ENCODE data around the gene OR10C1.

The OR10C1 gene

GRCh38 chr6:29426654-29427053, 12.5 kb upstream of the OR10C1 start:
- TF ChIP-seq POLR2AphosphoS5 (IDR thresholded peaks at IDR 0.05; ENCODE audit: low read depth, low read length) (no peak), SIN3A (IDR thresholded peaks at IDR 0.05; ENCODE audit: borderline replicate concordance, insufficient read depth, low read length) (no peak), TAF1 (IDR thresholded peaks at IDR 0.05; ENCODE audit: borderline replicate concordance, insufficient read depth, low read length) (no peak), FOXP2 (optimal IDR thresholded peaks at IDR 0.05; ENCODE audit: borderline replicate concordance, extremely low read depth, extremely low read length, insufficient read depth) (no peak), REST (IDR thresholded peaks at IDR 0.05; ENCODE audit: insufficient read depth in 1 of 2, low read depth in 2 of 2, low read length in 2 of 2) (no peak)

GRCh38 chr6:29442719-29443118, 3.6 kb downstream of the OR10C1 start:
- no peak for TF ChIP-seq REST (IDR thresholded peaks at IDR 0.05; ENCODE audit: insufficient read depth in 1 of 2, low read depth in 2 of 2, low read length in 2 of 2)
- no peak for TF ChIP-seq POLR2AphosphoS5 (IDR thresholded peaks at IDR 0.05; ENCODE audit: low read depth, low read length)
- TF ChIP-seq SIN3A (IDR thresholded peaks at IDR 0.05; ENCODE audit: borderline replicate concordance, insufficient read depth, low read length), result no peak
- TF ChIP-seq FOXP2 (optimal IDR thresholded peaks at IDR 0.05; ENCODE audit: borderline replicate concordance, extremely low read depth, extremely low read length, insufficient read depth), result no peak
- TF ChIP-seq TAF1 (IDR thresholded peaks at IDR 0.05; ENCODE audit: borderline replicate concordance, insufficient read depth, low read length), result no peak

- TF ChIP-seq POLR2AphosphoS5 (IDR thresholded peaks at IDR 0.05; ENCODE audit: low read depth, low read length), result no peak
- no peak for TF ChIP-seq TAF1 (IDR thresholded peaks at IDR 0.05; ENCODE audit: borderline replicate concordance, insufficient read depth, low read length)
- no peak for TF ChIP-seq REST (IDR thresholded peaks at IDR 0.05; ENCODE audit: insufficient read depth in 1 of 2, low read depth in 2 of 2, low read length in 2 of 2)
- TF ChIP-seq FOXP2 (optimal IDR thresholded peaks at IDR 0.05; ENCODE audit: borderline replicate concordance, extremely low read depth, extremely low read length, insufficient read depth), result no peak
- TF ChIP-seq SIN3A (IDR thresholded peaks at IDR 0.05; ENCODE audit: borderline replicate concordance, insufficient read depth, low read length), result no peak
These were observed 8.6 kb downstream of the OR10C1 start for GRCh38 chr6:29447670-29448069.

- TF ChIP-seq POLR2AphosphoS5 (IDR thresholded peaks at IDR 0.05; ENCODE audit: low read depth, low read length), result no peak
- no peak for TF ChIP-seq FOXP2 (optimal IDR thresholded peaks at IDR 0.05; ENCODE audit: borderline replicate concordance, extremely low read depth, extremely low read length, insufficient read depth)
- TF ChIP-seq REST (IDR thresholded peaks at IDR 0.05; ENCODE audit: insufficient read depth in 1 of 2, low read depth in 2 of 2, low read length in 2 of 2), result no peak
- no peak for TF ChIP-seq SIN3A (IDR thresholded peaks at IDR 0.05; ENCODE audit: borderline replicate concordance, insufficient read depth, low read length)
- no peak for TF ChIP-seq TAF1 (IDR thresholded peaks at IDR 0.05; ENCODE audit: borderline replicate concordance, insufficient read depth, low read length)
These were observed 12.5 kb downstream of the OR10C1 start for GRCh38 chr6:29451471-29452193.

Data from PFSK-1 (cell line).